ENCODE results near the gene SARS1. TPM values are rescaled to one million over a fixed set of nuclear protein-coding genes. Genes with fewer than 3 reads are reported as not detected.

The SARS1 gene
- total and polyA plus RNA-seq, 2 of the 13 experiments (the other 11 are each of a cell fraction or from before 2014, with no cell fraction given) = 103 to 134 TPM

GRCh38 chr1:109181085-109181806 is 32.5 kb upstream of the SARS1 start (continued):
- TF ChIP-seq HIC2 (CRISPR knock-in tag; IDR thresholded peaks at IDR 0.05; ENCODE audit: low read depth) (no peak), PHB2 (IDR thresholded peaks at IDR 0.05; ENCODE audit: partially characterized antibody) (no peak), POGK (CRISPR knock-in tag; conservative IDR thresholded peaks at IDR 0.05) (peak; percentile 65; the same call in 1 of the 2 replicates), TOPORS (CRISPR knock-in tag; IDR thresholded peaks at IDR 0.05) (0 out of 2 replicates have a peak, but pooled peaks have one; percentile 10), ZBTB25 (CRISPR knock-in tag; IDR thresholded peaks at IDR 0.05) (0 out of 2 replicates have a peak, but pooled peaks have one; percentile 21), ZSCAN20 (CRISPR knock-in tag; IDR thresholded peaks at IDR 0.05; ENCODE audit: borderline replicate concordance) (no peak), TEF (CRISPR knock-in tag; IDR thresholded peaks at IDR 0.05) (no peak), RERE (CRISPR knock-in tag; IDR thresholded peaks at IDR 0.05; ENCODE audit: low read depth) (peak; percentile 54; the same call in 1 of the 2 replicates), ZNF607 (CRISPR knock-in tag; IDR thresholded peaks at IDR 0.05; ENCODE audit: borderline replicate concordance) (0 out of 2 replicates have a peak, but pooled peaks have one; percentile 25), ZNF121 (CRISPR knock-in tag; IDR thresholded peaks at IDR 0.05) (peak; percentile 81), DRAP1 (CRISPR knock-in tag; IDR thresholded peaks at IDR 0.05) (peak; percentile 81; the same call in 1 of the 2 replicates), ZBTB34 (CRISPR knock-in tag; IDR thresholded peaks at IDR 0.05) (peak; percentile 46; the same call in 1 of the 2 replicates), MTF1 (CRISPR knock-in tag; IDR thresholded peaks at IDR 0.05) (no peak), ETV5 (CRISPR knock-in tag; IDR thresholded peaks at IDR 0.05; ENCODE audit: borderline replicate concordance) (peak; percentile 33; the same call in 1 of the 2 replicates), SP5 (CRISPR knock-in tag; IDR thresholded peaks at IDR 0.05; ENCODE audit: borderline replicate concordance, low read depth) (0 out of 2 replicates have a peak, but pooled peaks have one; percentile 45)

Data from HepG2 (cell line).